HEK293T (cell line): ENCODE data around the gene NAA16.

Experiments used
- CTCF ChIA-PET: fragments of 350-600 bp; formaldehyde crosslinking; extraction: SDS; loops from one replicate; lab custom pipeline; 2021; ENCODE audit warnings: antibody characterized with exemption, inconsistent platforms; lab: Yijun Ruan, JAX
- POLR2A ChIA-PET: fragments of 350-600 bp; formaldehyde crosslinking; extraction: SDS; loops from one replicate; lab custom pipeline; 2020; ENCODE audit warnings: antibody characterized with exemption, inconsistent platforms; lab: Yijun Ruan, JAX
- DNase-seq: peaks from one replicate; pipeline ENCODE4 v3.0.0; 2012; ENCODE audit warnings: mixed read lengths; ENCODE audit errors: extremely low spot score
- ARNT ChIP-seq: fragments of 450-650 bp; IDR thresholded peaks from 2 replicates; pipeline ENCODE4 v1.6.1; 2017; ENCODE audit warnings: mild to moderate bottlenecking
- BHLHE40 ChIP-seq: fragments of 450-650 bp; IDR thresholded peaks from 2 replicates; pipeline ENCODE4 v1.6.1; 2016; ENCODE audit warnings: mild to moderate bottlenecking, moderate library complexity, borderline replicate concordance
- CTBP1 ChIP-seq: fragments of 450-650 bp; IDR thresholded peaks from 2 replicates; pipeline ENCODE4 v1.6.1; 2016; ENCODE audit warnings: borderline replicate concordance
- ELF4 ChIP-seq: fragments of 450-650 bp; IDR thresholded peaks from 2 replicates; pipeline ENCODE4 v1.6.1; 2017; ENCODE audit warnings: antibody characterized with exemption
- FOXA1 ChIP-seq: fragments of 450-650 bp; IDR thresholded peaks from 2 replicates; pipeline ENCODE4 v1.6.1; 2016; ENCODE audit warnings: mild to moderate bottlenecking
- FOXK2 ChIP-seq: fragments of 450-650 bp; IDR thresholded peaks from 2 replicates; pipeline ENCODE4 v1.6.1; 2016; ENCODE audit warnings: mild to moderate bottlenecking
- FOXM1 ChIP-seq: fragments of 450-650 bp; IDR thresholded peaks from 2 replicates; pipeline ENCODE4 v1.6.1; 2017; ENCODE audit warnings: mild to moderate bottlenecking, borderline replicate concordance
- HDGF ChIP-seq: fragments of 450-650 bp; IDR thresholded peaks from 2 replicates; pipeline ENCODE4 v1.6.1; 2017; ENCODE audit warnings: antibody characterized with exemption, borderline replicate concordance
- L3MBTL2 ChIP-seq: fragments of 450-650 bp; conservative IDR thresholded peaks from 2 replicates; pipeline ENCODE4 v1.6.1; 2016; ENCODE audit warnings: mild to moderate bottlenecking
- LEF1 ChIP-seq: fragments of 450-650 bp; IDR thresholded peaks from 2 replicates; pipeline ENCODE4 v1.6.1; 2017; ENCODE audit warnings: mild to moderate bottlenecking, borderline replicate concordance
- NFRKB ChIP-seq: fragments of 450-650 bp; IDR thresholded peaks from 2 replicates; pipeline ENCODE4 v1.6.1; 2016; ENCODE audit warnings: mild to moderate bottlenecking, moderate library complexity
- PKNOX1 ChIP-seq: fragments of 450-650 bp; IDR thresholded peaks from 2 replicates; pipeline ENCODE4 v1.6.1; 2016
- SP1 ChIP-seq: fragments of 450-650 bp; IDR thresholded peaks from 2 replicates; pipeline ENCODE4 v1.6.1; 2017
- SUZ12 ChIP-seq: fragments of 450-650 bp; IDR thresholded peaks from 2 replicates; pipeline ENCODE4 v1.6.1; 2016; ENCODE audit warnings: mild to moderate bottlenecking
- TARDBP ChIP-seq: fragments of 450-650 bp; IDR thresholded peaks from 2 replicates; pipeline ENCODE4 v1.6.1; 2016
- ZNF384 ChIP-seq: fragments of 450-650 bp; IDR thresholded peaks from 2 replicates; pipeline ENCODE4 v1.6.1; 2016

The NAA16 gene

DNA sequence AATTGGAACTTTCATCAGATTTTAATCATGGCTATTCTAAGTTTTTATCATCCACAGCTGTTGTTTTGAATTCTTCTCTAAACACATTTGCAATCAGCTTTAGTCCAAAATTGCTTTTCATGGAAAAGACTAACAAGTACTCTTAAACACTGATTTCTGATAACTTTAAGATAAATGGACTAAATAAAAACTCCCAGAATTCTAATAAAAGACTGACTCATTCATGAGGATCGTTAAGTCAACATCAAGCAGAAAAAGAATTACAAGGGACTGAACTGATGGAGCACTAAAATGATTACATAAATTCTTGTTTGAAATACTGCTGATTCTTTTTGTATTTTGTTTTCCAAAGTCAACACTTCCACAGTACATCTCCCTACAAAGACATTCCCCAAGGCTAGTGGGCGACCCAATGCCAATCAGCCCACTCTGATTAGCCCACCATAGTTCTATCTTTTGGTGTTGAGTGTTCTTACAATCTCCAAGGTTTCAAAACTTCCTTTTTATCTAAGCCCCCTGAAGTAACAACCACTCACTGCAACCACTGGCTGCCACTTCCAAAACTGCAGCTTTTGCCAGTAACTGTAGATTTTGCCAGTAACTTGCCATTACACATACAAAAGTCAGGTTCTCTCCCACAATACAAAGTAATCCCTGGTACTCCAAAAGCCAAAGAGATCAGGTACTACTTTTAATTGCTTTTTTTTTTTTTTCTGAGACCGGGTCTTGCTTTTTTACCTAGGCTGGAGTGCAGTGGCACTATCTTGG, 14.0 kb upstream of the NAA16 start:
- TF ChIP-seq TARDBP (no peak), FOXA1 (no peak), SP1 (no peak), CTBP1 (no peak), ZNF384 (no peak), SUZ12 (no peak), HDGF (no peak), FOXK2 (no peak), PKNOX1 (no peak), BHLHE40 (no peak), NFRKB (no peak), FOXM1 (no peak), ARNT (no peak), ELF4 (no peak), L3MBTL2 (no peak)
- ChIA-PET POLR2A (no interaction called here), CTCF (no interaction called here)
- DNase-seq = no peak

DNA sequence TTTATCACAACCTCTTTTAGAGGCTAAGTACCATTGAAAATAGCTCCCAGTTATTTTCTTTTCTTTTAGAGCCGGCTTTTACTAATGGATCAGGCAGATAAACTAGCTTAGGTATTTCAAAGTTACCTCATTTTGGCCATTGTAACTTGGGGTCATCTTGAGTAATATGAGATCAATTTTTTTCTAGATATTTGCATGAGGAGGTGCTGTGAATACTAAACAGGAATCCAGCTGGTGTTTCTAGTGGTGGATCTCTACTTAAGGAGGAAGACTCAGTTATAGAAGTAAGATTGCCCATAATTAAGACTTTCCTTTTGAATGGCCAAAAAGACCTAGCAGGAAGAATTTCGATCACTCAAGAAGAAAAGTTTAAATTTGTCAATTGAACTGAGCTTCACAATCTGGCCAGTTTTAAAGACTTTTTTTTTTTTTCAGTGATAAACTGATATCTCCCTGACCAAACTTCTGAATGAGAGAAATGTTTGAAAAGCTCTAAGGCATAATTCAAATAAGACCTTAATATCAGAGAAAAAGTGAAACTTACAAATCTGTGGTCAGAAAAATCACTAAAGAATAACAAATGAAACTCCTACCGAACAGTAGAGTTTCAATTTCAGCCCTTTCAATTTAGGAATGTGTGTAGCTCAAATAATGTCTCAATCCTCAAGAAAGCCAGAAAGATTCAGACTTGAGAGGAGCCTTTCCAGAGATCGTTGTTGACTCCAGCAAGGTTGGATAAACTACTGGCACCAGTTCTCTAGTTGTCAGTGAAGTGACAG, 11.6 kb upstream of the NAA16 start:
- POLR2A ChIA-PET = interaction anchor here (1.7 kb wide), 1 partner anchor 239 kb away, joined by 5 read pairs; the partner anchor contains the start of gene WBP4
- no peak for DNase-seq
- CTCF ChIA-PET = interaction anchor here (0.7 kb wide), 1 partner anchor 13 kb away, joined by 10 read pairs; no protein-coding TSS in a partner anchor
- TF ChIP-seq HDGF (no peak), BHLHE40 (no peak), LEF1 (no peak), TARDBP (no peak), ELF4 (no peak), ZNF384 (no peak), L3MBTL2 (no peak), SP1 (no peak), CTBP1 (no peak), SUZ12 (no peak), FOXM1 (no peak), ARNT (no peak), FOXA1 (no peak), NFRKB (no peak), PKNOX1 (no peak), FOXK2 (no peak)

- TF ChIP-seq SUZ12 = no peak
- CTCF ChIA-PET = no interaction called here
- no peak for DNase-seq
- POLR2A ChIA-PET = no interaction called here
Observed at GRCh38 chr13:41302743-41303142, 8.3 kb upstream of the NAA16 start.

GRCh38 chr13:41304551-41304950, 6.5 kb upstream of the NAA16 start:
- TF ChIP-seq PKNOX1 (peak; percentile 46), FOXK2 (no peak)
- ChIA-PET CTCF (interaction anchor here (0.6 kb wide), 1 partner anchor 219 kb away, joined by 3 read pairs; no protein-coding TSS in a partner anchor), POLR2A (no interaction called here)
- DNase-seq = no peak

GRCh38 chr13:41306271-41307145, 4.6 kb upstream of the NAA16 start:
- no peak for DNase-seq
- POLR2A ChIA-PET = no interaction called here
- CTCF ChIA-PET = no interaction called here
- 0 out of 2 replicates have a peak, but pooled peaks have one; percentile 10 for TF ChIP-seq ELF4
- TF ChIP-seq NFRKB = no peak
- peak; percentile 58 for TF ChIP-seq ZNF384
